NCI-H2171 treated with DMSO at 0.1 percent for 48 hours (cell line): ENCODE data around the gene ADAM8.
"Not testable (repeated sequence)": the region's sequence is repeated elsewhere in the genome, so short reads cannot be mapped to it uniquely, and the experiment has no call there.

Experiments used
- DNase-seq: peaks from one replicate; lab custom pipeline; 2025; lab: John Stamatoyannopoulos, UW

The ADAM8 gene

DNA sequence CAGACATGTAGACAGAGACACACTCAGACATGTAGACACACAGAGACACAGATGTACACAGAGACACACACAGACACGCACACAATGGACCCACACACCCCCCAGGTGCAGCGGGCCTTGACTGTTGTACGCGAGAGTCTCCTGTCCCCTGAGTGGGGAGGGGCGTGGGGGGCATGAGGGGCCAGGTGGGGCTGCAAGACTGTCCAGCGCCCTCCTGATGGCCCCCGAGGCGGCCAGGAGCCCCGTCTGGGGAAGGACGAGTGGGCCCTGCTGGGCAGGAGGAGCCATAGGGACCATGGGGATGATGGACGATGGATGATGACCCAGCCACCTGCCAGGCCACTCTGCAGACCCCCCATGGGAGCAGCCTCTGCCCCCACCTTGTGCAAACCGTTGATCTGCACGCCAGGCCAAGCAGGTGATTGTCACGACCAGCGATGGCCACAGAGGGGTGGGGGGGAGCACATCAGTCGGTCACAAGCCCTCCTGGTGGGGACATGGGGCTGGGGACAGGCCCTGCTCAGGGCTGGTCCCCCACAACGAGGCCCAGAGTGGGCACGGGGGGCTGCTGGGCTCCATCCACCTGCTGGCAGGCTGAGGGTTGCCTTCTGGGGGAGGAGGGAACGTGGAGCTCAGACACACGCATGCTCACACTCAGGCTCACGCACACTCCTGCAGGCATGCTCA is 27.4 kb downstream of the ADAM8 start:
- no peak for DNase-seq

- no peak for DNase-seq
Observed at GRCh38 chr10:133248334-133248715, 28.3 kb downstream of the ADAM8 start.

GRCh38 chr10:133247681-133248333 is 28.9 kb downstream of the ADAM8 start:
- no peak for DNase-seq

GRCh38 chr10:133246236-133246626 is 30.4 kb downstream of the ADAM8 start:
- DNase-seq = no peak

DNA sequence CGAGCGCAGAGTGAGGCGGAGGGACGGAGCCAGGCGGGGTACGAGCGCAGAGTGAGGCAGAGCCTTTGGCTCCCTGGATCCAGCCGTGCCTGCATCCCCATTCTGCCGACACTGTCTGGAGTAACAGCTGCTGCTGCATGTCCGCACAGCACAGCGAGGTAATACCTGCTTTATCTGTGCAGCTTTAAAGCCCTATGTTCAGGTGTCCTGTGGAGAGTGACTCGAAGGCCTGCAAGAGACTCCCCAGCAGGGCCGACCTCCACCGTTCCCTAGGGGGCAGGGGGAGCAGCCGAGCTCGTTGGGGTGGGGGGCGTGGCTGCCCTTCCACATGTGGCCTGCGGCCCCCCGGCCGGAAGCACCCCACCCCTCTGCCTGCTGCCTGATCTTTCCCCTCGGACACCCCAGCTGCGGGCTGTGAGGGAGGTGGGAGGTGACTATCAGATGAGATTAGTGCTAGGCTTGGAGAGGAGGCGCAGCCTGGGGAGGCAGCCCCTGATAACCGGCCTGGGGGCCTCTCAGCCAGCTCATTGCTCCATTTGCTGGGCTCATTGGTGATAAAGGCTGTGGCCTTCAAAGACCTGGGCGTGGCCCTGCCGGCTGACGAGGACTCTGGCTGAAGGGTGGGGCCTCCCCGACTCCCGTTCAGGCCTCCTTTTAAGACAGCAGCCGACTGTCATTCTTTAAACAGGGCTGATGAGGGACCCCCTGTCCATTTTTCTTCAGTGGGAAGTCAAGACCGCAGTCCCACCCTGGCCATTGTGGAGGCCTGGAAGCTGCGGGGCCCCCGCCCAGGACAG is 31.0 kb downstream of the ADAM8 start:
- DNase-seq = no peak

DNA sequence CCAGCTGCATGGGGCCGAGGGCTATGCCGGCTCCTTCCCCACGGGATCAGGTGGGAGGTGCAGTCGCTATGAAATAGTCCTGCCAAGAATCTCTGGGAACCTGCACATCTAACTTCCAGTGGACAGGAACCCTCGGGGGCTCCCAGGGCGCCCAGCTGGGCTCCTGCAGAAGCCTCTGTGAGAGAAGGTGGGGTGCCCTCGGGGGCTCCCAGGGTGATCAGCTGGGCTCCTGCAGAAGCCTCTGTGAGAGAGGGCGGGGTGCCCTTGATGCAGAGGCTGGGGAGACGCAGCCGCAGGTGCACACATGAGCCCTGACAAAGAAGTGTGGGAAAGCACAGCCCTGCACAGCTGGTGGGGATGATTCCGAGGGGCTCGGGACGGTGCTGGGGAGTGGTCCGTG is 33.1 kb downstream of the ADAM8 start:
- no peak for DNase-seq

- DNase-seq = no peak
Observed at GRCh38 chr10:133242611-133243356, 33.9 kb downstream of the ADAM8 start.

GRCh38 chr10:133241501-133242205 is 35.0 kb downstream of the ADAM8 start:
- DNase-seq = no peak

DNA sequence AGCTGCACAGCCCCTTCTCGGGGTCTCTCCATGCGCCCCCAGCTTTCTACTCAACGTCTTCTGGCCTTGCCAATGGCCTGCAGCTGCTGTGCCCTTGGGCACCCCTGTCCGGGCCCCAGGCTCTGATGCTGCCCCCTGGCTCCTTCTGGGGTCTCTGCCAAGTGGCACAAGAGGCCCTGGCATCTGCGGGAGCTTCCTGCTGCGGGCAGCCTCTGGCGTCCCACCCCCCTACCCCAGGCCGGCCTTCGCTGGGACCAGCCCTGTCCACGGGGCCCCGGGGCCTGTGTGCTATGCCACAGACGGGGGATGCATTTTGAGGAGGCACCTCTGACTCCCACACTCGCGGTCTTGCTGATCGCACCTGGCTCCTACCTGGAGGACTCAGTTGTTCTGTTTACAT is 36.7 kb downstream of the ADAM8 start:
- no peak for DNase-seq

DNA sequence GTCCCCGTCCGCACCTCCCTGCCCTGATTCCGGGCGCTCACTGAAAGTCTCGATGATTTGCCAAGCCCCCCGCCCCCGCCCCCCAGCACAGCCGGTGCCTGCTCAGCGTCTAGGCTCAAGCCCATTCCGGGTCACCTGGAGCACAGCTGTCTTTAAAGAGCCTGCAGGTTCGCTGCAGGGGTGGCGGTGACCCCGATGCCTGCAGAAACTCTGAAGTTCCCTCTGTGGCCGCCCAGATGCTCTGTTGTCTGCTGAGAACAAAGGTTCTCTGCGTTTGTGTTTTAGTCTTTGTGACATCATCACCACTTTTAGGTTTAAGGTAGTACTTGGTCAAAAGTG is 38.2 kb downstream of the ADAM8 start:
- no peak for DNase-seq

GRCh38 chr10:133237588-133238465 is 38.8 kb downstream of the ADAM8 start, which contains the start of gene VENTX:
TSS of gene VENTX (plus strand) at chr10:133237855. CDS start at chr10:133237915, 60 bp downstream.
- DNase-seq = no peak

- no peak for DNase-seq
Observed at GRCh38 chr10:133237241-133237587, 39.5 kb downstream of the ADAM8 start.

DNA sequence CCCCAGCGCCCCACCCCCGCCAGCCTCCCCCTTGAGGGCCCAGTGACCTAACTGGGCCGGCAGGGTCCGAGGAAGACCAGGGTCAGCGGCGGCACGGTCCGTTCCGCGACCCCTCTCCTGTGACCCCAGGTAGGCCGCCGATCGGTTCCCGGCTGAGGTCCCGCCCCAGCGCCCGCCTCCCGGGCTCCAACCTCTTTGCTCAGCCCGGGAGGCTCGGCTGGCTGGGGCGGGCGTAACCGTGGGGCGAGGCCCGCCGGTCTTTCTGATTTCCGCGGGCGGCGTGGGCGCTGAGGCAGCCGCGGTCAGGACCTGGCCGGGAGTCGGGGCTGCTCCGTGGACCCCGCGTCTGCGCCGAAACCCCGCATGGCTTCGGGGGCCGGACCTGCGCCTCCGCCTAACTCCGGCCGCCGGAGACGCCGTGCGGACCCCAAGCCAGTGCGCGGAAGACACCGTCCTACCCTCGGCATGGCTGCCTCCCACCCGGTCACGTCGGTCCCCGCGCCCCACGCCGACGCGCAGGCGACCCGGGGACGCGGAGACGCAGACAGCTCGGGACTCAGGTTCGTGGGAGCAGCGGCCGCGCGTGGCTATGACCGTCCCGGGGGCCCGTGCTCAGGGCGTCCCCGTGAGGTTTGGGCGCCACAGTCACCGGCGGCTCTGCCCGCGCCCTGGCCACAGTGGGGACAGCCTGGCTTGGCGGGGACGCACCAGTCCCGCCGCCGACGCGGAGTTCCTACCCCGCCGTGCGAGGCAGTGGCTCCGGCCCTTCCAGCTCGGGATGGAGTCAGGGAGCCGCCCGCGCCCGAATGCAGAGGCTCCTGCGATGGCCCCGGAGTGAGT is 40.0 kb downstream of the ADAM8 start:
- DNase-seq = no peak

DNA sequence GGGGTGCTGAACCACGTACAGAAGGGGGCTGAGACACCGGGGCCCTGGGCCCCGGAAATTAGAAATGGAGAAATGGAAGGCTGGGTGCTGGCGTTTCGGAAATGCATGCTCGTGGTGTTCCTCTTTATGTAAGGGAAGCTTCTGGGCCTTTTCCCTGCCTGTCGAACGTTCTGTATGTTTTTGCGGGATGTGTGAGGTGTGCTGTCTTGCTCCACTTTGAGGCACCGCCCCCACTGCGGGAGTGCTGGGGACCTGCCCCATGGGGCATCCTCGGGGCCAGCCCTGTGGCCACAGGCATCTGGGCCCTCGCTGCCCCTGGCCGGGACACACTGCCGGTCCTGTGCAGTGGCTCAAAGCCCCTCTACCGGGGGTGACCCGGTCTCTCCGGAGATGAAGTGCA is 40.7 kb downstream of the ADAM8 start:
- no peak for DNase-seq

GRCh38 chr10:133235265-133235855 is 41.3 kb downstream of the ADAM8 start:
- DNase-seq = no peak

- DNase-seq = not testable (repeated sequence)
Observed at GRCh38 chr10:133234796-133235195, 41.9 kb downstream of the ADAM8 start.

- DNase-seq = no peak
Observed at GRCh38 chr10:133231946-133232574, 44.6 kb downstream of the ADAM8 start.

GRCh38 chr10:133231244-133231945 is 45.3 kb downstream of the ADAM8 start:
- DNase-seq = no peak
